IMR-90 (cell line): ENCODE data around the gene KCTD18. TPM values are rescaled to one million over a fixed set of nuclear protein-coding genes. Genes with fewer than 3 reads are reported as not detected.

Experiments
- ATAC-seq: fragments of 200-7000 bp; cut with Tn5 transposase; 2 replicates; pipeline ENCODE4 v1.9.1; 2020; ENCODE audit warnings: low read depth, mild to moderate bottlenecking, moderate library complexity
- BruUV-seq: library from RNA; stranded (reverse); fragments of 400-500 nt; replicated peaks from 2 replicates; lab custom pipeline; 2021; lab: Mats Ljungman, UMichigan
- CTCF ChIA-PET: fragments of 300-600 bp; formaldehyde crosslinking; extraction: SDS; loops from one replicate; lab custom pipeline; 2021; ENCODE audit warnings: antibody characterized with exemption; lab: Yijun Ruan, JAX
- POLR2A ChIA-PET: fragments of 300-600 bp; sonication (Branson Sonifier 250); formaldehyde crosslinking; loops from one replicate; lab custom pipeline; 2022; ENCODE audit warnings: antibody characterized with exemption; ENCODE audit not compliant: unreplicated experiment; lab: Charles Lee
- DNase-seq: peaks from one replicate; pipeline ENCODE4 v3.0.0; 2013
- H2AFZ ChIP-seq: replicated peaks from 2 replicates; pipeline ENCODE3; 2013; ENCODE audit warnings: low read length, mild to moderate bottlenecking; ENCODE audit not compliant: poor library complexity
- H2AK5ac ChIP-seq: 2 replicates; pipeline ENCODE4 v1.6.1; 2013; ENCODE audit warnings: low read depth, low read length, inconsistent platforms
- H2AK9ac ChIP-seq: replicated peaks from 2 replicates; pipeline ENCODE3; 2013; ENCODE audit warnings: mild to moderate bottlenecking, low read depth, low read length, moderate library complexity; ENCODE audit not compliant: poor library complexity
- H2BK120ac ChIP-seq: 2 replicates; pipeline ENCODE4 v1.6.1; 2013; ENCODE audit warnings: low read depth, low read length, inconsistent platforms
- H2BK15ac ChIP-seq: 3 replicates; pipeline ENCODE4 v1.6.1; 2013; ENCODE audit warnings: low read depth, low read length, inconsistent platforms
- H2BK20ac ChIP-seq: 2 replicates; pipeline ENCODE4 v1.6.1; 2013; ENCODE audit warnings: low read depth, mild to moderate bottlenecking, inconsistent platforms, low read length, moderate library complexity
- H2BK5ac ChIP-seq: 2 replicates; pipeline ENCODE4 v1.6.1; 2013; ENCODE audit warnings: mild to moderate bottlenecking, low read depth, low read length, inconsistent platforms; ENCODE audit not compliant: poor library complexity, severe bottlenecking
- H3K14ac ChIP-seq: replicated peaks from 2 replicates; pipeline ENCODE4 v1.6.1; 2013; ENCODE audit warnings: low read depth, low read length, inconsistent platforms
- H3K18ac ChIP-seq: 2 replicates; pipeline ENCODE4 v1.6.1; 2013; ENCODE audit warnings: low read depth, low read length, control low read depth
- H3K23ac ChIP-seq: 2 replicates; pipeline ENCODE4 v1.6.1; 2013; ENCODE audit warnings: low read depth, low read length, inconsistent platforms
- H3K27ac ChIP-seq: 2 replicates; pipeline ENCODE4 v1.5.1; 2013; ENCODE audit warnings: mild to moderate bottlenecking, control low read depth, low read length; ENCODE audit not compliant: insufficient read depth
- H3K27me3 ChIP-seq: 2 replicates; pipeline ENCODE4 v1.6.1; 2013; ENCODE audit warnings: low read length; ENCODE audit not compliant: control insufficient read depth, insufficient read depth
- H3K36me3 ChIP-seq: 2 replicates; pipeline ENCODE4 v1.6.1; 2013; ENCODE audit warnings: low read length, mixed read lengths; ENCODE audit not compliant: control insufficient read depth, insufficient read depth
- H3K4ac ChIP-seq: 2 replicates; pipeline ENCODE4 v1.6.1; 2013; ENCODE audit warnings: low read depth, low read length, inconsistent platforms
- H3K4me1 ChIP-seq: 2 replicates; pipeline ENCODE4 v1.6.1; 2013; ENCODE audit warnings: low read length, mixed read lengths; ENCODE audit not compliant: control insufficient read depth, insufficient read depth
- H3K4me2 ChIP-seq: 2 replicates; pipeline ENCODE4 v1.6.1; 2013; ENCODE audit warnings: low read depth, mild to moderate bottlenecking, control low read depth, low read length, moderate library complexity
- H3K4me3 ChIP-seq: 2 replicates; pipeline ENCODE4 v1.5.1; 2013; ENCODE audit warnings: low read depth, mild to moderate bottlenecking, control low read depth, low read length, moderate library complexity; ENCODE audit not compliant: insufficient read depth
- H3K56ac ChIP-seq: 2 replicates; pipeline ENCODE4 v1.6.1; 2013; ENCODE audit warnings: low read length, inconsistent platforms; ENCODE audit not compliant: insufficient read depth; ENCODE audit errors: extremely low read depth
- H3K79me1 ChIP-seq, 2 experiments: 2 replicates each; pipeline ENCODE4 v1.6.1; 2013; ENCODE audit warnings: low read length in 2 of 2, inconsistent platforms in 1 of 2, low read depth in 1 of 2
- H3K9ac ChIP-seq: 2 replicates; pipeline ENCODE4 v1.6.1; 2013; ENCODE audit warnings: low read depth, low read length, control low read depth
- H3K9me1 ChIP-seq: 2 replicates; pipeline ENCODE4 v1.6.1; 2013; ENCODE audit warnings: low read length, inconsistent platforms; ENCODE audit not compliant: insufficient read depth
- H3K9me3 ChIP-seq: 2 replicates; pipeline ENCODE4 v1.6.1; 2013; ENCODE audit warnings: low read length; ENCODE audit not compliant: control insufficient read depth, insufficient read depth
- H4K20me1 ChIP-seq: 2 replicates; pipeline ENCODE4 v1.6.1; 2013; ENCODE audit warnings: low read length, inconsistent platforms; ENCODE audit not compliant: insufficient read depth
- H4K5ac ChIP-seq: 2 replicates; pipeline ENCODE4 v1.6.1; 2013; ENCODE audit warnings: mild to moderate bottlenecking, low read depth, low read length, control low read depth
- H4K8ac ChIP-seq, 2 experiments: 2 replicates each; pipeline ENCODE4 v1.6.1; 2013; ENCODE audit warnings: low read depth in 2 of 2, low read length in 2 of 2, control low read depth in 1 of 2, inconsistent platforms in 1 of 2
- H4K91ac ChIP-seq: 2 replicates; pipeline ENCODE4 v1.6.1; 2013; ENCODE audit warnings: low read depth, low read length, inconsistent platforms; ENCODE audit not compliant: insufficient read depth
- BHLHE40 ChIP-seq: fragments of 150-350 bp; IDR thresholded peaks from 2 replicates; pipeline ENCODE4 v1.6.1; 2016; ENCODE audit warnings: mild to moderate bottlenecking, low read depth, low read length
- CEBPB ChIP-seq: IDR thresholded peaks from 2 replicates; pipeline ENCODE4 v1.6.1; 2012; ENCODE audit warnings: low read depth, low read length, improper control_type of control experiment
- CHD1 ChIP-seq: IDR thresholded peaks from 2 replicates; pipeline ENCODE4 v1.6.1; 2012; ENCODE audit warnings: low read depth, low read length, improper control_type of control experiment
- ELK1 ChIP-seq: fragments of 150-350 bp; IDR thresholded peaks from 2 replicates; pipeline ENCODE4 v1.6.1; 2016; ENCODE audit warnings: low read depth, mild to moderate bottlenecking, low read length, moderate library complexity, borderline replicate concordance
- FOS ChIP-seq: fragments of 150-350 bp; IDR thresholded peaks from 2 replicates; pipeline ENCODE4 v1.6.1; 2016; ENCODE audit warnings: low read depth, low read length
- MAFK ChIP-seq: IDR thresholded peaks from 2 replicates; pipeline ENCODE4 v1.6.1; 2012; ENCODE audit warnings: low read depth, low read length, improper control_type of control experiment
- MAZ ChIP-seq: IDR thresholded peaks from 2 replicates; pipeline ENCODE4 v1.6.1; 2012; ENCODE audit warnings: low read depth, mild to moderate bottlenecking, low read length, improper control_type of control experiment, moderate library complexity, borderline replicate concordance
- MXI1 ChIP-seq: IDR thresholded peaks from 2 replicates; pipeline ENCODE4 v1.6.1; 2012; ENCODE audit warnings: low read depth, mild to moderate bottlenecking, low read length, moderate library complexity, borderline replicate concordance
- NFE2L2 ChIP-seq: fragments of 150-350 bp; IDR thresholded peaks from 2 replicates; pipeline ENCODE4 v1.6.1; 2016; ENCODE audit warnings: low read depth, mild to moderate bottlenecking, low read length
- POLR2A ChIP-seq: IDR thresholded peaks from 2 replicates; pipeline ENCODE4 v1.6.1; 2012; ENCODE audit warnings: mild to moderate bottlenecking, low read depth, low read length
- RAD21 ChIP-seq: IDR thresholded peaks from 2 replicates; pipeline ENCODE4 v1.6.1; 2012; ENCODE audit warnings: low read length, improper control_type of control experiment
- RCOR1 ChIP-seq: IDR thresholded peaks from 2 replicates; pipeline ENCODE4 v1.6.1; 2012; ENCODE audit warnings: mild to moderate bottlenecking, low read length, improper control_type of control experiment; ENCODE audit not compliant: insufficient replicate concordance
- RFX5 ChIP-seq: IDR thresholded peaks from 2 replicates; pipeline ENCODE4 v1.8.0; 2012; ENCODE audit warnings: low read depth, mild to moderate bottlenecking, low read length, moderate library complexity
- SMC3 ChIP-seq: fragments of 150-350 bp; IDR thresholded peaks from 2 replicates; pipeline ENCODE4 v1.6.1; 2016; ENCODE audit warnings: low read depth, mild to moderate bottlenecking, antibody characterized with exemption, low read length, moderate library complexity
- USF2 ChIP-seq: fragments of 150-350 bp; IDR thresholded peaks from 2 replicates; pipeline ENCODE4 v1.6.1; 2017; ENCODE audit warnings: mild to moderate bottlenecking, antibody characterized with exemption, low read length, low read depth
- WGBS, 2 experiments: methylation state at CpG; one replicate each; pipeline versions ENCODE4 v1.1.5 to v1.1.7; 2013; ENCODE audit warnings: missing lambda C conversion rate in 2 of 2; ENCODE audit not compliant: insufficient read length in 1 of 2; ENCODE audit errors: extremely low coverage in 2 of 2; 5-methylcytosine and 5-hydroxymethylcytosine counted together
- dilution Hi-C: fragments of 300-500 bp; cut with HindIII; formaldehyde crosslinking; loops from one replicate; pipeline ENCODE4 v1.14.3; 2018; ENCODE audit warnings: low sequenced_read_pairs; ENCODE audit not compliant: unreplicated experiment
- in situ Hi-C: fragments of 300-500 bp; cut with MboI; formaldehyde crosslinking; loops from 3 replicates; pipeline ENCODE4 v1.14.3; 2019; ENCODE audit warnings: low sequenced_read_pairs, inconsistent platforms, mixed read lengths
- intact Hi-C: fragments of 100-400 bp; cut with micrococcal nuclease; formaldehyde crosslinking; loops from 2 replicates; pipeline ENCODE4 v1.10.0; 2022
- polyA plus RNA-seq, 3 experiments: library from polyadenylated mRNA; depleted of rRNA; stranded (reverse); fragments of >200 nt; gene quantifications; 2 replicates each; pipeline ENCODE4 v1.2.3, GENCODE V29; 2012; ENCODE audit warnings: low replicate concordance in 1 of 3
- total RNA-seq: library from RNA; depleted of rRNA; stranded (reverse); fragments of >200 nt; gene quantifications from 2 replicates; pipeline ENCODE4 v1.2.3, GENCODE V29; 2012
- TF ChIP-seq, protein P1 (sequence below): conservative IDR thresholded peaks from 2 replicates; pipeline ENCODE4 v1.5.1; 2012; ENCODE audit warnings: mild to moderate bottlenecking, low read depth, low read length, improper control_type of control experiment

KCTD18 gene
- total and polyA plus RNA-seq, 2 of the 4 experiments (the other 2 are of a cell fraction) = 6.7 to 10.4 TPM

- Histone ChIP-seq H4K91ac (no peak overlapping the region), H2BK20ac (no peak overlapping the region), H3K9me1 (peaks cover 4% of the 10 kb centered on the region), H4K5ac (no peak overlapping the region), H3K9ac (no peak overlapping the region), H3K36me3 (peaks cover 28% of the 10 kb centered on the region), H2AK5ac (no peak overlapping the region), H3K9me3 (no peaks in the 10 kb centered on the region), H3K4me2 (no peak overlapping the region), H3K27me3 (no peaks in the 10 kb centered on the region), H2AK9ac (no peak overlapping the region), H3K56ac (no peak overlapping the region), H2BK120ac (no peak overlapping the region), H3K23ac (no peak overlapping the region), H3K79me1 (peaks cover 20 to 76% of the 10 kb centered on the region in 2 experiments), H3K18ac (no peak overlapping the region), H4K20me1 (no peaks in the 10 kb centered on the region; the same call in 1 of the 2 replicates), H4K8ac (no peak overlapping the region), H3K4ac (no peak overlapping the region), H3K27ac (peak overlapping the region; percentile 29; the same call in 1 of the 2 replicates), H2AFZ (no peak overlapping the region), H3K4me3 (no peak overlapping the region), H2BK15ac (no peak overlapping the region), H2BK5ac (no peak overlapping the region), H3K14ac (no peak overlapping the region), H3K4me1 (peaks cover 26% of the 10 kb centered on the region)
- dilution Hi-C loops = no loop called here
- no peak for ATAC-seq
- POLR2A ChIA-PET = no interaction called here
- no peak for TF ChIP-seq POLR2A
- no peak for TF ChIP-seq RFX5
- TF ChIP-seq, protein P1, sequence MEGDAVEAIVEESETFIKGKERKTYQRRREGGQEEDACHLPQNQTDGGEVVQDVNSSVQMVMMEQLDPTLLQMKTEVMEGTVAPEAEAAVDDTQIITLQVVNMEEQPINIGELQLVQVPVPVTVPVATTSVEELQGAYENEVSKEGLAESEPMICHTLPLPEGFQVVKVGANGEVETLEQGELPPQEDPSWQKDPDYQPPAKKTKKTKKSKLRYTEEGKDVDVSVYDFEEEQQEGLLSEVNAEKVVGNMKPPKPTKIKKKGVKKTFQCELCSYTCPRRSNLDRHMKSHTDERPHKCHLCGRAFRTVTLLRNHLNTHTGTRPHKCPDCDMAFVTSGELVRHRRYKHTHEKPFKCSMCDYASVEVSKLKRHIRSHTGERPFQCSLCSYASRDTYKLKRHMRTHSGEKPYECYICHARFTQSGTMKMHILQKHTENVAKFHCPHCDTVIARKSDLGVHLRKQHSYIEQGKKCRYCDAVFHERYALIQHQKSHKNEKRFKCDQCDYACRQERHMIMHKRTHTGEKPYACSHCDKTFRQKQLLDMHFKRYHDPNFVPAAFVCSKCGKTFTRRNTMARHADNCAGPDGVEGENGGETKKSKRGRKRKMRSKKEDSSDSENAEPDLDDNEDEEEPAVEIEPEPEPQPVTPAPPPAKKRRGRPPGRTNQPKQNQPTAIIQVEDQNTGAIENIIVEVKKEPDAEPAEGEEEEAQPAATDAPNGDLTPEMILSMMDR = no peak
- TF ChIP-seq FOS = no peak
- TF ChIP-seq MAZ = no peak
- TF ChIP-seq CHD1 = no peak
- no peak for TF ChIP-seq MXI1
- no peak for TF ChIP-seq RAD21
- TF ChIP-seq CEBPB = no peak
- no peak for TF ChIP-seq BHLHE40
- no peak for TF ChIP-seq NFE2L2
- no peak for TF ChIP-seq SMC3
- no peak for TF ChIP-seq USF2
- no peak for TF ChIP-seq ELK1
- TF ChIP-seq MAFK = no peak
- no peak for TF ChIP-seq RCOR1
- CTCF ChIA-PET = interaction anchor here (0.6 kb wide), 1 partner anchor 40 kb away, joined by 4 read pairs; no protein-coding TSS in a partner anchor
- intact Hi-C loops = no loop called here
- in situ Hi-C loops = no loop called here
- BruUV-seq = no TSS peak
- no CpG with 5 or more reads among the region's 3 CpGs for whole genome bisulfite sequencing, 2 experiments
- DNase-seq = no peak
Measured at GRCh38 chr2:200444530-200444929, 65.3 kb downstream of the KCTD18 start.
